T-helper 2 cell treated with Interferon-gamma antibody and Interleukin-4, amounts not matched to agents 5 μg/mL and 100 μg/mL, for 36 hours (primary cell): ENCODE data around the gene RAB37.

Experiments
- DNase-seq: peaks from one replicate; pipeline ENCODE4 v3.0.0; 2021; ENCODE audit warnings: low spot score
- H3K27ac Mint-ChIP-seq: one replicate; pipeline ENCODE4 v1.8.0; 2021; ENCODE audit warnings: mild to moderate bottlenecking, mixed read lengths
- H3K27me3 Mint-ChIP-seq: one replicate; pipeline ENCODE4 v1.8.0; 2021; ENCODE audit warnings: low read depth, mixed read lengths
- H3K36me3 Mint-ChIP-seq: one replicate; pipeline ENCODE4 v1.8.0; 2021; ENCODE audit warnings: low read depth, mixed read lengths
- H3K4me1 Mint-ChIP-seq: one replicate; pipeline ENCODE4 v1.8.0; 2021; ENCODE audit warnings: low read depth, mixed read lengths
- H3K4me3 Mint-ChIP-seq: one replicate; pipeline ENCODE4 v1.8.0; 2022; ENCODE audit warnings: mild to moderate bottlenecking, moderate library complexity, mixed read lengths
- H3K9me3 Mint-ChIP-seq: one replicate; pipeline ENCODE4 v1.8.0; 2021; ENCODE audit warnings: mixed read lengths

The RAB37 gene

GRCh38 chr17:74795327-74796020 lies 58.4 kb downstream of the RAB37 start:
- Mint-ChIP-seq H3K9me3 (no peaks in the 10 kb centered on the region), H3K4me1 (peaks cover 15% of the 10 kb centered on the region), H3K27me3 (no peaks in the 10 kb centered on the region), H3K4me3 (no peak overlapping the region), H3K27ac (no peak overlapping the region), H3K36me3 (peaks cover 38% of the 10 kb centered on the region)
- no peak for DNase-seq

- no peaks in the 10 kb centered on the region for H3K9me3 Mint-ChIP-seq
- peaks cover 9% of the 10 kb centered on the region for H3K4me1 Mint-ChIP-seq
- no peaks in the 10 kb centered on the region for H3K27me3 Mint-ChIP-seq
- H3K4me3 Mint-ChIP-seq = no peak overlapping the region
- DNase-seq = no peak
- no peak overlapping the region for H3K27ac Mint-ChIP-seq
- H3K36me3 Mint-ChIP-seq = peaks cover 33% of the 10 kb centered on the region
Measured at GRCh38 chr17:74796211-74796610, 59.2 kb downstream of the RAB37 start.

- H3K27ac Mint-ChIP-seq = no peak overlapping the region
- no peak for DNase-seq
- H3K36me3 Mint-ChIP-seq = peaks cover 29% of the 10 kb centered on the region
- H3K4me1 Mint-ChIP-seq = peaks cover 4% of the 10 kb centered on the region
- H3K4me3 Mint-ChIP-seq = no peak overlapping the region
- no peaks in the 10 kb centered on the region for H3K27me3 Mint-ChIP-seq
- no peaks in the 10 kb centered on the region for H3K9me3 Mint-ChIP-seq
Measured at GRCh38 chr17:74796866-74797265, 59.8 kb downstream of the RAB37 start.
